Ovary (tissue), 3 donors: Measurements from ENCODE around the gene TGM1.
"Not testable (repeated sequence)": the region's sequence is repeated elsewhere in the genome, so short reads cannot be mapped to it uniquely, and the experiment has no call there.

ENCODE experiments used
- EP300 ChIP-seq: sonication (generic); formaldehyde crosslinking; IDR thresholded peaks from one replicate; pipeline ENCODE4 v1.6.1; 2017; ENCODE audit warnings: antibody characterized with exemption
- POLR2A ChIP-seq: fragments of 450-650 bp; IDR thresholded peaks from one replicate; pipeline ENCODE4 v1.6.1; 2017; ENCODE audit warnings: antibody characterized with exemption, mild to moderate bottlenecking, moderate library complexity
- TF ChIP-seq, protein P1 (sequence below), 3 donors: fragments of 450-650 bp in 2 of 3; fragments of 200-600 bp in 1 of 3; IDR thresholded peaks; one replicate each; pipeline versions ENCODE4 v1.5.1 to v1.8.0; 2016 to 2022; ENCODE audit warnings: antibody characterized with exemption in 3 of 3, mild to moderate bottlenecking in 1 of 3
- donor health status: DM: no; HTN: no; CAD: no.

DNA sequence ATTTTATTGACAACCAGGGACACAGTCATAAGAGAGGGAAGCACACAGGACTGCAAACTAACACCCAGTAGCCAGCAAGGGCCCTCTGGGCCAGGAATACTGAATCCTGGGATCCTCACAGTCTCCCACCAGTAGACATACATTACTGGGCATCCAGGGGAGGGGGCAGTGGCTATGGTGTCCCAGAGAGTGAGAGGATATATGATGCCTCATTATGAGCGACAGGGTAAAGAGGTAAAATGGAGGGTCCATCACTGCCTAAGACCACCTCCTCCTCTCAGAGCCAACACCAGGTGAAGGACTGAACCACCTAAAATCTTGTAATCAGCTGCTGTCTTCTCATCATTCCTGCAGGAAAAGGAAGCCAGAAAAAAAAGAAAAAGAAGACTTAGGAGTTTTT is 46.1 kb downstream of the TGM1 start:
- TF ChIP-seq, protein P1, sequence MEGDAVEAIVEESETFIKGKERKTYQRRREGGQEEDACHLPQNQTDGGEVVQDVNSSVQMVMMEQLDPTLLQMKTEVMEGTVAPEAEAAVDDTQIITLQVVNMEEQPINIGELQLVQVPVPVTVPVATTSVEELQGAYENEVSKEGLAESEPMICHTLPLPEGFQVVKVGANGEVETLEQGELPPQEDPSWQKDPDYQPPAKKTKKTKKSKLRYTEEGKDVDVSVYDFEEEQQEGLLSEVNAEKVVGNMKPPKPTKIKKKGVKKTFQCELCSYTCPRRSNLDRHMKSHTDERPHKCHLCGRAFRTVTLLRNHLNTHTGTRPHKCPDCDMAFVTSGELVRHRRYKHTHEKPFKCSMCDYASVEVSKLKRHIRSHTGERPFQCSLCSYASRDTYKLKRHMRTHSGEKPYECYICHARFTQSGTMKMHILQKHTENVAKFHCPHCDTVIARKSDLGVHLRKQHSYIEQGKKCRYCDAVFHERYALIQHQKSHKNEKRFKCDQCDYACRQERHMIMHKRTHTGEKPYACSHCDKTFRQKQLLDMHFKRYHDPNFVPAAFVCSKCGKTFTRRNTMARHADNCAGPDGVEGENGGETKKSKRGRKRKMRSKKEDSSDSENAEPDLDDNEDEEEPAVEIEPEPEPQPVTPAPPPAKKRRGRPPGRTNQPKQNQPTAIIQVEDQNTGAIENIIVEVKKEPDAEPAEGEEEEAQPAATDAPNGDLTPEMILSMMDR (IDR thresholded peaks at IDR 0.05): not testable (repeated sequence)
- not testable (repeated sequence) for TF ChIP-seq EP300, POLR2A
